Measurements from ENCODE around the gene MYLK. TPM values are rescaled to one million over a fixed set of nuclear protein-coding genes. Genes with fewer than 3 reads are reported as not detected.
A peak's percentile ranks its signal among the peaks of the same experiment; 100 is the strongest.

Gene MYLK
- total and polyA plus RNA-seq, 2 experiments from 2014 or later = 13.1 to 27.1 TPM

- no peaks in the 10 kb centered on the region for H3K36me3 ChIP-seq (replicated peaks; ENCODE audit: insufficient read depth, low read depth)
- no peaks in the 10 kb centered on the region for H3K27me3 ChIP-seq
- no peaks in the 10 kb centered on the region for H3K79me2 ChIP-seq
- H3K4me1 ChIP-seq (ENCODE audit: insufficient read depth) = peaks cover 6% of the 10 kb centered on the region
- TF ChIP-seq EZH2phosphoT487 (IDR thresholded peaks at IDR 0.05; ENCODE audit: low read depth, severe bottlenecking, unreplicated experiment) (no peak), EZH2 (IDR thresholded peaks at IDR 0.05; ENCODE audit: borderline replicate concordance) (no peak), CTCF (IDR thresholded peaks at IDR 0.05; ENCODE audit: poor library complexity) (no peak)
- no peaks in the 10 kb centered on the region for H4K20me1 ChIP-seq (ENCODE audit: insufficient read depth, poor library complexity, severe bottlenecking)
- no peak overlapping the region for H2AFZ ChIP-seq
- peak overlapping the region; percentile 4 for H3K4me2 ChIP-seq
- H3K4me3 ChIP-seq = no peak overlapping the region
- WGBS (ENCODE audit: low lambda C conversion rate, missing lambda C conversion rate) = 77% methylated on average over 5 of the region's 5 CpGs
- H3K9me3 ChIP-seq (ENCODE audit: low read depth) = no peaks in the 10 kb centered on the region
- DNase-seq (ENCODE audit: low spot score) = no peak
- no peaks in the 10 kb centered on the region for H3K9me2 ChIP-seq (replicated peaks; ENCODE audit: insufficient read depth)
- no peak overlapping the region for H3K27ac ChIP-seq
Observed at GRCh38 chr3:123818324-123818920, 65.7 kb downstream of the MYLK start.

- 97% methylated on average over 4 of the region's 4 CpGs for WGBS (ENCODE audit: low lambda C conversion rate, missing lambda C conversion rate)
- H3K9me3 ChIP-seq (ENCODE audit: low read depth) = no peaks in the 10 kb centered on the region
- no peaks in the 10 kb centered on the region for H3K36me3 ChIP-seq (replicated peaks; ENCODE audit: insufficient read depth, low read depth)
- H3K27me3 ChIP-seq = no peaks in the 10 kb centered on the region
- no peak for DNase-seq (ENCODE audit: low spot score)
- H2AFZ ChIP-seq = no peak overlapping the region
- H3K4me3 ChIP-seq = no peak overlapping the region
- TF ChIP-seq CTCF (IDR thresholded peaks at IDR 0.05; ENCODE audit: poor library complexity) (no peak), EZH2 (IDR thresholded peaks at IDR 0.05; ENCODE audit: borderline replicate concordance) (no peak)
- no peak overlapping the region for H3K27ac ChIP-seq
- no peaks in the 10 kb centered on the region for H4K20me1 ChIP-seq (ENCODE audit: insufficient read depth, poor library complexity, severe bottlenecking)
- peaks cover 6% of the 10 kb centered on the region for H3K4me1 ChIP-seq (ENCODE audit: insufficient read depth)
- no peaks in the 10 kb centered on the region for H3K79me2 ChIP-seq
- H3K4me2 ChIP-seq = no peak overlapping the region
- no peaks in the 10 kb centered on the region for H3K9me2 ChIP-seq (replicated peaks; ENCODE audit: insufficient read depth)
Observed at GRCh38 chr3:123817413-123817812, 66.7 kb downstream of the MYLK start.

GRCh38 chr3:123816673-123817207 is 67.4 kb downstream of the MYLK start:
- Histone ChIP-seq H3K4me2 (no peak overlapping the region), H4K20me1 (ENCODE audit: insufficient read depth, poor library complexity, severe bottlenecking) (no peaks in the 10 kb centered on the region), H3K36me3 (replicated peaks; ENCODE audit: insufficient read depth, low read depth) (no peaks in the 10 kb centered on the region), H3K9me3 (ENCODE audit: low read depth) (no peaks in the 10 kb centered on the region), H3K27ac (no peak overlapping the region), H3K4me3 (no peak overlapping the region), H3K79me2 (no peaks in the 10 kb centered on the region), H3K9me2 (replicated peaks; ENCODE audit: insufficient read depth) (no peaks in the 10 kb centered on the region), H2AFZ (no peak overlapping the region), H3K27me3 (no peaks in the 10 kb centered on the region), H3K4me1 (ENCODE audit: insufficient read depth) (peaks cover 6% of the 10 kb centered on the region)
- WGBS (ENCODE audit: low lambda C conversion rate, missing lambda C conversion rate) = 80% methylated on average over 5 of the region's 5 CpGs
- DNase-seq (ENCODE audit: low spot score) = no peak
- TF ChIP-seq CTCF (IDR thresholded peaks at IDR 0.05; ENCODE audit: poor library complexity) = no peak
- no peak for TF ChIP-seq EZH2phosphoT487 (IDR thresholded peaks at IDR 0.05; ENCODE audit: low read depth, severe bottlenecking, unreplicated experiment)
- no peak for TF ChIP-seq EZH2 (IDR thresholded peaks at IDR 0.05; ENCODE audit: borderline replicate concordance)
